ENCODE measurements around the gene CFAP57.

The CFAP57 gene

GRCh38 chr1:43294761-43295160 lies 122.6 kb downstream of the CFAP57 start:
- no peak overlapping the region for H3K4me3 ChIP-seq (ENCODE audit: low read depth, low read length)
- TF ChIP-seq CTCF (IDR thresholded peaks at IDR 0.05; ENCODE audit: borderline replicate concordance, insufficient read depth, low read depth, low read length) = no peak

GRCh38 chr1:43296207-43296606 lies 124.1 kb downstream of the CFAP57 start:
- no peak for TF ChIP-seq CTCF (IDR thresholded peaks at IDR 0.05; ENCODE audit: borderline replicate concordance, insufficient read depth, low read depth, low read length)
- H3K4me3 ChIP-seq (ENCODE audit: low read depth, low read length) = no peak overlapping the region

- no peak for TF ChIP-seq CTCF (IDR thresholded peaks at IDR 0.05; ENCODE audit: borderline replicate concordance, insufficient read depth, low read depth, low read length)
- no peak overlapping the region for H3K4me3 ChIP-seq (ENCODE audit: low read depth, low read length)
Measured at GRCh38 chr1:43298055-43298454, 125.9 kb downstream of the CFAP57 start.

- TF ChIP-seq CTCF (IDR thresholded peaks at IDR 0.05; ENCODE audit: borderline replicate concordance, insufficient read depth, low read depth, low read length) = no peak
- no peak overlapping the region for H3K4me3 ChIP-seq (ENCODE audit: low read depth, low read length)
Measured at GRCh38 chr1:43299101-43299500, 127.0 kb downstream of the CFAP57 start.

- H3K4me3 ChIP-seq (ENCODE audit: low read depth, low read length) = no peak within 1 kb of the TSS
- TF ChIP-seq CTCF (IDR thresholded peaks at IDR 0.05; ENCODE audit: borderline replicate concordance, insufficient read depth, low read depth, low read length) = no peak
Measured at GRCh38 chr1:43300378-43301094, 128.4 kb downstream of the CFAP57 start, which contains the start of gene TIE1. Gene TIE1, plus strand, starts transcription at chr1:43300982. Its CDS starts 90 bp downstream, at chr1:43301072.

- H3K4me3 ChIP-seq (ENCODE audit: low read depth, low read length) = no peak overlapping the region
- TF ChIP-seq CTCF (IDR thresholded peaks at IDR 0.05; ENCODE audit: borderline replicate concordance, insufficient read depth, low read depth, low read length) = no peak
Measured at GRCh38 chr1:43302201-43302600, 130.1 kb downstream of the CFAP57 start.
